ENCODE measurements around the gene CLCA2. TPM values are rescaled to one million over a fixed set of nuclear protein-coding genes. Genes with fewer than 3 reads are reported as not detected.

Gene CLCA2
- total RNA-seq, 1 donor from 2014 or later = not detected

DNA sequence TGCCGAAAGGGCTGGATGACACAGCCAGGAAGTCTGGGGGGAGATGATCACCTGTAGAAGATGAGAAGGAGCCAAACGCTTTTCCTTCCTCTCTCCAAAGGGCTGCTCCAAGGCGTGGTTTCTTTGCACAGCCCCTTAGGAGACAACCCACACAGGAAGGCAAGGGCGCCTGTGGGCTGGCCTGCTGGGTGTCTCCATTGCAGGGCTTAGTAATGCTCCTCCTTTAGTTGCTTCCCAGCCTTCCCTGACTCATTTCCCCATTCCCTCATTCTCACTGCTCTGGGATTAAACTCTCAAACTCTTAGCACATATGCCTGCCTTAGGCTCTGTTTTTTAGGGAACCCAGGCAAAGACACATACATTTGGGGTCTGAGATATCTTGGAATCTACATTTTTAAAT is 43.0 kb downstream of the CLCA2 start:
- no peak overlapping the region for H3K4me3 ChIP-seq
- H2AFZ ChIP-seq (replicated peaks) = no peak overlapping the region
- no peak for DNase-seq (ENCODE audit: low spot score)
- no peaks in the 10 kb centered on the region for H4K20me1 ChIP-seq (ENCODE audit: low read depth)
- H3K4me2 ChIP-seq = no peak overlapping the region
- no peaks in the 10 kb centered on the region for H3K36me3 ChIP-seq
- Mint-ChIP-seq H3K9me3 (no peaks in the 10 kb centered on the region), H3K27me3 (ENCODE audit: insufficient read depth, low read depth) (no peaks in the 10 kb centered on the region), H3K4me3 (no peak overlapping the region), H3K27ac (no peak overlapping the region), H3K4me1 (no peaks in the 10 kb centered on the region), H3K36me3 (no peaks in the 10 kb centered on the region)
- H3K27me3 ChIP-seq = no peaks in the 10 kb centered on the region
- TF ChIP-seq, protein P1, sequence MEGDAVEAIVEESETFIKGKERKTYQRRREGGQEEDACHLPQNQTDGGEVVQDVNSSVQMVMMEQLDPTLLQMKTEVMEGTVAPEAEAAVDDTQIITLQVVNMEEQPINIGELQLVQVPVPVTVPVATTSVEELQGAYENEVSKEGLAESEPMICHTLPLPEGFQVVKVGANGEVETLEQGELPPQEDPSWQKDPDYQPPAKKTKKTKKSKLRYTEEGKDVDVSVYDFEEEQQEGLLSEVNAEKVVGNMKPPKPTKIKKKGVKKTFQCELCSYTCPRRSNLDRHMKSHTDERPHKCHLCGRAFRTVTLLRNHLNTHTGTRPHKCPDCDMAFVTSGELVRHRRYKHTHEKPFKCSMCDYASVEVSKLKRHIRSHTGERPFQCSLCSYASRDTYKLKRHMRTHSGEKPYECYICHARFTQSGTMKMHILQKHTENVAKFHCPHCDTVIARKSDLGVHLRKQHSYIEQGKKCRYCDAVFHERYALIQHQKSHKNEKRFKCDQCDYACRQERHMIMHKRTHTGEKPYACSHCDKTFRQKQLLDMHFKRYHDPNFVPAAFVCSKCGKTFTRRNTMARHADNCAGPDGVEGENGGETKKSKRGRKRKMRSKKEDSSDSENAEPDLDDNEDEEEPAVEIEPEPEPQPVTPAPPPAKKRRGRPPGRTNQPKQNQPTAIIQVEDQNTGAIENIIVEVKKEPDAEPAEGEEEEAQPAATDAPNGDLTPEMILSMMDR (IDR thresholded peaks at IDR 0.05) = no peak
- TF ChIP-seq EZH2 (IDR thresholded peaks at IDR 0.05) (no peak), EZH2phosphoT487 (IDR thresholded peaks at IDR 0.05) (no peak)
- no peaks in the 10 kb centered on the region for H3F3A ChIP-seq (ENCODE audit: low read depth)
- no peaks in the 10 kb centered on the region for H3K4me1 ChIP-seq
- H3K79me2 ChIP-seq (ENCODE audit: low read depth) = no peaks in the 10 kb centered on the region
- no peaks in the 10 kb centered on the region for H3K9me3 ChIP-seq (ENCODE audit: low read depth)
- H3K9ac ChIP-seq = no peak overlapping the region
- no peak overlapping the region for H3K27ac ChIP-seq

DNA sequence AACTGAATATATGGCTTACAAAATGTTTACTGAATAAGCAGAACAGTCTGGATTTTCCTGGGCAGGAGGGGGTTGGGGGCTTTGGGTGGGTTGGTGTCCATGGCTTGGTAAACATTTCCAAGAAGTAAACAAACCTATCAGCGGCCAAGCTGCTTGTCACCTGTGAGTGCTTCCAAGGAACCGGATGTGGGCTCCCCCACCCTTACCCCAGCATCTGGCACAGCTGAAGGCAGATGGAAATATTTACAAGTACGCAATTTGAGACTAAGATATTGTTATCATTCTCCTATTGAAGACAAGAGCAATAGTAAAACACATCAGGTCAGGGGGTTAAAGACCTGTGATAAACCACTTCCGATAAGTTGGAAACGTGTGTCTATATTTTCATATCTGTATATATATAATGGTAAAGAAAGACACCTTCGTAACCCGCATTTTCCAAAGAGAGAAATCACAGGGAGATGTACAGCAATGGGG is 44.6 kb downstream of the CLCA2 start, which contains the start of gene CLCA1:
CLCA1 (plus strand) TSS at position 427 of the 477 bp plus-strand sequence; CDS start at position 472, 45 bp downstream.
- Histone ChIP-seq H3K4me2 (no peak within 1 kb of the TSS), H3F3A (ENCODE audit: low read depth) (no peaks in the 10 kb centered on the region), H3K4me1 (no peaks in the 10 kb centered on the region), H4K20me1 (ENCODE audit: low read depth) (no peaks in the 10 kb centered on the region), H3K36me3 (no peaks in the 10 kb centered on the region), H3K27me3 (no peaks in the 10 kb centered on the region), H3K4me3 (no peak within 1 kb of the TSS), H3K27ac (no peak within 1 kb of the TSS), H3K9me3 (ENCODE audit: low read depth) (no peaks in the 10 kb centered on the region), H2AFZ (replicated peaks) (no peak within 1 kb of the TSS), H3K9ac (no peak within 1 kb of the TSS), H3K79me2 (ENCODE audit: low read depth) (no peaks in the 10 kb centered on the region)
- Mint-ChIP-seq H3K4me1 (no peaks in the 10 kb centered on the region), H3K27ac (no peak within 1 kb of the TSS), H3K9me3 (no peaks in the 10 kb centered on the region), H3K4me3 (no peak within 1 kb of the TSS), H3K27me3 (ENCODE audit: insufficient read depth, low read depth) (no peaks in the 10 kb centered on the region), H3K36me3 (no peaks in the 10 kb centered on the region)
- TF ChIP-seq EZH2phosphoT487 (IDR thresholded peaks at IDR 0.05) (no peak), EZH2 (IDR thresholded peaks at IDR 0.05) (no peak)
- TF ChIP-seq, protein P1 (IDR thresholded peaks at IDR 0.05) = no peak
- no peak for DNase-seq (ENCODE audit: low spot score)

GRCh38 chr1:86470859-86471258 is 46.9 kb downstream of the CLCA2 start:
- H3K9me3 ChIP-seq (ENCODE audit: low read depth) = no peaks in the 10 kb centered on the region
- Mint-ChIP-seq H3K4me3 (no peak overlapping the region), H3K27me3 (ENCODE audit: insufficient read depth, low read depth) (no peaks in the 10 kb centered on the region), H3K27ac (no peak overlapping the region), H3K36me3 (no peaks in the 10 kb centered on the region), H3K9me3 (no peaks in the 10 kb centered on the region), H3K4me1 (no peaks in the 10 kb centered on the region)
- H4K20me1 ChIP-seq (ENCODE audit: low read depth) = no peaks in the 10 kb centered on the region
- H3K4me1 ChIP-seq = no peaks in the 10 kb centered on the region
- no peaks in the 10 kb centered on the region for H3K27me3 ChIP-seq
- H3K36me3 ChIP-seq = no peaks in the 10 kb centered on the region
- H3K4me2 ChIP-seq = no peak overlapping the region
- H3F3A ChIP-seq (ENCODE audit: low read depth) = no peaks in the 10 kb centered on the region
- DNase-seq (ENCODE audit: low spot score) = no peak
- no peak overlapping the region for H2AFZ ChIP-seq (replicated peaks)
- H3K27ac ChIP-seq = no peak overlapping the region
- no peaks in the 10 kb centered on the region for H3K79me2 ChIP-seq (ENCODE audit: low read depth)
- H3K9ac ChIP-seq = no peak overlapping the region
- no peak for TF ChIP-seq EZH2 (IDR thresholded peaks at IDR 0.05)
- TF ChIP-seq, protein P1 (IDR thresholded peaks at IDR 0.05) = no peak
- no peak for TF ChIP-seq EZH2phosphoT487 (IDR thresholded peaks at IDR 0.05)
- no peak overlapping the region for H3K4me3 ChIP-seq

All from neural progenitor cell (in vitro differentiated cells).